ENCODE measurements around the gene IGF2BP2.

The IGF2BP2 gene

GRCh38 chr3:185631508-185632206, 193.2 kb downstream of the IGF2BP2 start:
- DNase-seq, result no peak

GRCh38 chr3:185631108-185631507, 193.7 kb downstream of the IGF2BP2 start:
- no peak for DNase-seq

- DNase-seq, result no peak
These were observed 194.6 kb downstream of the IGF2BP2 start for GRCh38 chr3:185630182-185630622.

GRCh38 chr3:185629554-185630181, 195.2 kb downstream of the IGF2BP2 start:
- DNase-seq, result no peak

- no peak for DNase-seq
These were observed 199.1 kb downstream of the IGF2BP2 start for GRCh38 chr3:185625784-185626183.

- DNase-seq, result no peak
These were observed 200.7 kb downstream of the IGF2BP2 start for GRCh38 chr3:185623939-185624665.

- DNase-seq, result no peak
These were observed 211.8 kb downstream of the IGF2BP2 start for GRCh38 chr3:185613016-185613415.

- DNase-seq, result no peak
These were observed 218.6 kb downstream of the IGF2BP2 start for GRCh38 chr3:185606196-185606595.

- no peak for DNase-seq
These were observed 219.3 kb downstream of the IGF2BP2 start for GRCh38 chr3:185605566-185605965.

- no peak for DNase-seq
These were observed 229.3 kb downstream of the IGF2BP2 start for GRCh38 chr3:185595526-185595925.

- no peak for DNase-seq
These were observed 230.8 kb downstream of the IGF2BP2 start for GRCh38 chr3:185594073-185594472.

Data from NCI-H1105 treated with DMSO at 0.1 percent for 48 hours (cell line).